ENCODE results near the gene C1orf210.
A peak's percentile ranks its signal among the peaks of the same experiment; 100 is the strongest.

C1orf210 gene

GRCh38 chr1:43274125-43274803, 11.1 kb downstream of the C1orf210 start:
- no peak for DNase-seq (ENCODE audit: low spot score)

GRCh38 chr1:43273708-43274107, 11.7 kb downstream of the C1orf210 start:
- DNase-seq (ENCODE audit: low spot score) = no peak

- DNase-seq (ENCODE audit: low spot score) = no peak
Observed at GRCh38 chr1:43272576-43273571, 12.5 kb downstream of the C1orf210 start.

GRCh38 chr1:43272161-43272560, 13.2 kb downstream of the C1orf210 start:
- DNase-seq (ENCODE audit: low spot score) = peak; percentile 91

- DNase-seq (ENCODE audit: low spot score) = no peak
Observed at GRCh38 chr1:43271186-43272118, 13.9 kb downstream of the C1orf210 start.

GRCh38 chr1:43270421-43271095, 14.8 kb downstream of the C1orf210 start:
- no peak for DNase-seq (ENCODE audit: low spot score)

- DNase-seq (ENCODE audit: low spot score) = no peak
Observed at GRCh38 chr1:43269627-43270375, 15.6 kb downstream of the C1orf210 start, which contains the start of gene TMEM125. TMEM125 (plus strand) TSS chr1:43269983; CDS start chr1:43272723, 2,740 bp downstream.

- DNase-seq (ENCODE audit: low spot score) = no peak
Observed at GRCh38 chr1:43267818-43268425, 17.5 kb downstream of the C1orf210 start.

- no peak for DNase-seq (ENCODE audit: low spot score)
Observed at GRCh38 chr1:43267291-43267805, 18.0 kb downstream of the C1orf210 start.

- DNase-seq (ENCODE audit: low spot score) = no peak
Observed at GRCh38 chr1:43266881-43267280, 18.5 kb downstream of the C1orf210 start.

- no peak for DNase-seq (ENCODE audit: low spot score)
Observed at GRCh38 chr1:43265431-43265830, 19.9 kb downstream of the C1orf210 start.

GRCh38 chr1:43258370-43258769, 27.0 kb downstream of the C1orf210 start:
- DNase-seq (ENCODE audit: low spot score) = no peak

- DNase-seq (ENCODE audit: low spot score) = no peak
Observed at GRCh38 chr1:43256675-43257570, 28.5 kb downstream of the C1orf210 start.

- no peak for DNase-seq (ENCODE audit: low spot score)
Observed at GRCh38 chr1:43255438-43256210, 29.8 kb downstream of the C1orf210 start.

GRCh38 chr1:43253876-43254275, 31.5 kb downstream of the C1orf210 start:
- DNase-seq (ENCODE audit: low spot score) = no peak

GRCh38 chr1:43253173-43253572, 32.2 kb downstream of the C1orf210 start:
- DNase-seq (ENCODE audit: low spot score) = no peak

- no peak for DNase-seq (ENCODE audit: low spot score)
Observed at GRCh38 chr1:43252225-43252624, 33.2 kb downstream of the C1orf210 start.

- no peak for DNase-seq (ENCODE audit: low spot score)
Observed at GRCh38 chr1:43251024-43251423, 34.4 kb downstream of the C1orf210 start.
